Trophoblast cell (in vitro differentiated cells and primary cell): ENCODE results near the gene GRIN1.

Experiments
- DNase-seq, 2 donors: peaks; one replicate each; pipeline ENCODE4 v3.0.0-alpha.2; 2016
- H2AFZ ChIP-seq: 2 replicates; pipeline ENCODE4 v1.6.1; 2013; ENCODE audit warnings: low read length, moderate library complexity, mild to moderate bottlenecking; ENCODE audit not compliant: insufficient read depth, poor library complexity
- H2AK5ac ChIP-seq: 2 replicates; pipeline ENCODE4 v1.6.1; 2013; ENCODE audit warnings: mild to moderate bottlenecking, low read length
- H2BK120ac ChIP-seq: 2 replicates; pipeline ENCODE4 v1.6.1; 2013; ENCODE audit warnings: low read length, mild to moderate bottlenecking, moderate library complexity; ENCODE audit not compliant: insufficient read depth, poor library complexity
- H2BK12ac ChIP-seq: 2 replicates; pipeline ENCODE4 v1.6.1; 2013; ENCODE audit warnings: mild to moderate bottlenecking, low read length, moderate library complexity
- H2BK5ac ChIP-seq: 2 replicates; pipeline ENCODE4 v1.6.1; 2013; ENCODE audit warnings: low read length, low read depth, moderate library complexity, mild to moderate bottlenecking; ENCODE audit not compliant: poor library complexity
- H3K14ac ChIP-seq: 2 replicates; pipeline ENCODE4 v1.6.1; 2013; ENCODE audit warnings: mild to moderate bottlenecking, low read length
- H3K18ac ChIP-seq: 2 replicates; pipeline ENCODE4 v1.6.1; 2013; ENCODE audit warnings: mild to moderate bottlenecking, low read length
- H3K23ac ChIP-seq: 2 replicates; pipeline ENCODE4 v1.6.1; 2013; ENCODE audit warnings: low read length
- H3K27ac ChIP-seq: 2 replicates; pipeline ENCODE4 v1.5.1; 2013; ENCODE audit warnings: low read depth, mild to moderate bottlenecking, inconsistent platforms, low read length, moderate library complexity
- H3K27me3 ChIP-seq: 2 replicates; pipeline ENCODE4 v1.6.1; 2013; ENCODE audit warnings: inconsistent platforms, mild to moderate bottlenecking, low read length, moderate library complexity; ENCODE audit not compliant: insufficient read depth
- H3K36me3 ChIP-seq, 2 experiments: 1 replicate in 1 of 2; 2 replicates in 1 of 2; pipeline ENCODE4 v1.6.1; 2013; ENCODE audit warnings: low read length in 2 of 2, mild to moderate bottlenecking in 2 of 2, moderate library complexity in 1 of 2; ENCODE audit not compliant: insufficient read depth in 2 of 2, control insufficient read depth in 1 of 2
- H3K4ac ChIP-seq: 2 replicates; pipeline ENCODE4 v1.6.1; 2013; ENCODE audit warnings: low read depth, mild to moderate bottlenecking, low read length, moderate library complexity
- H3K4me1 ChIP-seq, 2 experiments: 1 replicate in 1 of 2; 2 replicates in 1 of 2; pipeline ENCODE4 v1.6.1; 2013; ENCODE audit warnings: low read length in 2 of 2, mild to moderate bottlenecking in 2 of 2, moderate library complexity in 1 of 2; ENCODE audit not compliant: insufficient read depth in 2 of 2, control insufficient read depth in 1 of 2
- H3K4me2 ChIP-seq: 2 replicates; pipeline ENCODE4 v1.6.1; 2013; ENCODE audit warnings: inconsistent platforms, mild to moderate bottlenecking, low read length, moderate library complexity
- H3K4me3 ChIP-seq: 2 replicates; pipeline ENCODE4 v1.5.1; 2013; ENCODE audit warnings: mild to moderate bottlenecking, low read depth, low read length, inconsistent platforms
- H3K79me1 ChIP-seq: one replicate; pipeline ENCODE4 v1.6.1; 2013; ENCODE audit warnings: low read length
- H3K79me2 ChIP-seq: 2 replicates; pipeline ENCODE4 v1.6.1; 2013; ENCODE audit warnings: low read length, mild to moderate bottlenecking; ENCODE audit not compliant: control insufficient read depth, insufficient read depth, poor library complexity
- H3K9ac ChIP-seq: 2 replicates; pipeline ENCODE4 v1.6.1; 2013; ENCODE audit warnings: mild to moderate bottlenecking, low read length
- H3K9me3 ChIP-seq: 2 replicates; pipeline ENCODE4 v1.6.1; 2013; ENCODE audit warnings: low read depth, mild to moderate bottlenecking, control low read depth, inconsistent platforms, low read length; ENCODE audit not compliant: insufficient read depth
- H4K12ac ChIP-seq: 2 replicates; pipeline ENCODE4 v1.6.1; 2013; ENCODE audit warnings: low read depth, mild to moderate bottlenecking, low read length, moderate library complexity
- H4K8ac ChIP-seq: 2 replicates; pipeline ENCODE4 v1.6.1; 2013; ENCODE audit warnings: low read depth, mild to moderate bottlenecking, low read length, moderate library complexity
- H4K91ac ChIP-seq: one replicate; pipeline ENCODE4 v1.6.1; 2013; ENCODE audit warnings: low read depth, mild to moderate bottlenecking, low read length, moderate library complexity
- whole genome bisulfite sequencing: extraction: QIAGEN DNeasy Blood & Tissue Kit; methylation state at CpG from one replicate; pipeline ENCODE4 v1.1.7; 2013; ENCODE audit warnings: missing lambda C conversion rate; ENCODE audit not compliant: insufficient read length, insufficient coverage; ENCODE audit errors: extremely low coverage; 5-methylcytosine and 5-hydroxymethylcytosine counted together

GRIN1 gene

DNA sequence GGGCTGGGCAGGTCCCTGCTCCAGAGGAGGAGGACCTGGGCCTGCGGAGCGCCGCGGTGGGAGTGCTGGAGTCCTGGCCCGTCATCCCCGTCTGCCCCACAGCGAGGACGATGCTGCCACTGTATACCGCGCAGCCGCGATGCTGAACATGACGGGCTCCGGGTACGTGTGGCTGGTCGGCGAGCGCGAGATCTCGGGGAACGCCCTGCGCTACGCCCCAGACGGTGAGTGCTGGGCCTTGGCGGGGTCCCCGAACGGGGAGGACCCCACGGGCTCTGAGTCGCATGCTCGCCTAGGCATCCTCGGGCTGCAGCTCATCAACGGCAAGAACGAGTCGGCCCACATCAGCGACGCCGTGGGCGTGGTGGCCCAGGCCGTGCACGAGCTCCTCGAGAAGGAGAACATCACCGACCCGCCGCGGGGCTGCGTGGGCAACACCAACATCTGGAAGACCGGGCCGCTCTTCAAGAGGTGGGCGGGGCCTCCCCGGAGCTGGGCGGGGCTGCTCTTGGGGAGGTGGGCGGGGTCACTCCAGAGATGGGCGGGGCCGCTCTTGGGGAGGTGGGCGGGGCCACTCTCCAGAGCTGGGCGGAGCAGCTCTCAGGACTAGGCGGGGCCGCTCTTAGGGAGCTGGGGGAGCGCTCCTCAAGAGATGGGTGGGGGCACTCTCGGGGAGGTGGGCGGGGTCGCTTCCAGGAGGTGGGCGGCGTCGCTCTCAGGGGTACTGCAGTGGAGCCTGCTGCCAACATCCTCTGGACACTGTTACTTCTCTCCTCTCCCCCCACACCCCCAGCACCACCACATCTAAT, 17.8 kb downstream of the GRIN1 start:
- no peak overlapping the region for H4K8ac ChIP-seq
- no peak overlapping the region for H3K4me3 ChIP-seq
- no peaks in the 10 kb centered on the region for H3K79me1 ChIP-seq
- H3K14ac ChIP-seq = no peak overlapping the region
- no peak overlapping the region for H3K27ac ChIP-seq
- H3K18ac ChIP-seq = no peak overlapping the region
- no peak overlapping the region for H2AFZ ChIP-seq
- no peak overlapping the region for H2AK5ac ChIP-seq
- no peak overlapping the region for H3K4ac ChIP-seq
- H2BK5ac ChIP-seq = no peak overlapping the region
- H3K36me3 ChIP-seq = no peaks in the 10 kb centered on the region
- H2BK12ac ChIP-seq = no peak overlapping the region
- no peaks in the 10 kb centered on the region for H3K79me2 ChIP-seq
- H4K91ac ChIP-seq = no peak overlapping the region
- peaks cover 34% of the 10 kb centered on the region for H3K9me3 ChIP-seq
- DNase-seq = peak in 1 of 2 donors; percentile 28
- no CpG with 5 or more reads among the region's 65 CpGs for WGBS
- no peak overlapping the region for H3K4me2 ChIP-seq
- H3K4me1 ChIP-seq = no peaks in the 10 kb centered on the region
- no peak overlapping the region for H2BK120ac ChIP-seq
- no peak overlapping the region for H3K23ac ChIP-seq
- peaks cover 33% of the 10 kb centered on the region for H3K27me3 ChIP-seq
- no peak overlapping the region for H4K12ac ChIP-seq
- no peak overlapping the region for H3K9ac ChIP-seq

GRCh38 chr9:137157618-137158415, 18.9 kb downstream of the GRIN1 start:
- no peak overlapping the region for H4K8ac ChIP-seq
- no peak overlapping the region for H2AFZ ChIP-seq
- no peak overlapping the region for H3K18ac ChIP-seq
- DNase-seq = no peak
- H3K27me3 ChIP-seq = peaks cover 43% of the 10 kb centered on the region
- H3K4me2 ChIP-seq = no peak overlapping the region
- H3K79me1 ChIP-seq = no peaks in the 10 kb centered on the region
- peaks cover 35% of the 10 kb centered on the region for H3K9me3 ChIP-seq
- H3K14ac ChIP-seq = no peak overlapping the region
- no peak overlapping the region for H4K12ac ChIP-seq
- H3K9ac ChIP-seq = no peak overlapping the region
- H2BK5ac ChIP-seq = no peak overlapping the region
- no peak overlapping the region for H2BK120ac ChIP-seq
- H3K27ac ChIP-seq = no peak overlapping the region
- H4K91ac ChIP-seq = no peak overlapping the region
- no peaks in the 10 kb centered on the region for H3K36me3 ChIP-seq
- H3K23ac ChIP-seq = no peak overlapping the region
- no peaks in the 10 kb centered on the region for H3K4me1 ChIP-seq
- no peak overlapping the region for H2AK5ac ChIP-seq
- peak overlapping the region; percentile 21 for H3K4me3 ChIP-seq
- H3K4ac ChIP-seq = no peak overlapping the region
- H2BK12ac ChIP-seq = no peak overlapping the region
- no CpG with 5 or more reads among the region's 19 CpGs for WGBS
- H3K79me2 ChIP-seq = no peaks in the 10 kb centered on the region

- H4K12ac ChIP-seq = no peak overlapping the region
- H3K23ac ChIP-seq = no peak overlapping the region
- no peaks in the 10 kb centered on the region for H3K36me3 ChIP-seq
- no peak overlapping the region for H3K14ac ChIP-seq
- no peak overlapping the region for H2BK120ac ChIP-seq
- no peak overlapping the region for H2AFZ ChIP-seq
- no peak overlapping the region for H4K91ac ChIP-seq
- H2BK5ac ChIP-seq = no peak overlapping the region
- H3K4me1 ChIP-seq = no peaks in the 10 kb centered on the region
- no peak overlapping the region for H2AK5ac ChIP-seq
- H3K4me3 ChIP-seq = no peak overlapping the region
- no peak overlapping the region for H3K27ac ChIP-seq
- H3K9ac ChIP-seq = no peak overlapping the region
- no peak overlapping the region for H2BK12ac ChIP-seq
- no peak overlapping the region for H3K18ac ChIP-seq
- peaks cover 50% of the 10 kb centered on the region for H3K27me3 ChIP-seq
- peaks cover 27% of the 10 kb centered on the region for H3K9me3 ChIP-seq
- H3K4ac ChIP-seq = no peak overlapping the region
- H3K79me1 ChIP-seq = no peaks in the 10 kb centered on the region
- no CpG with 5 or more reads among the region's 4 CpGs for WGBS
- H3K4me2 ChIP-seq = no peak overlapping the region
- no peak for DNase-seq
- no peak overlapping the region for H4K8ac ChIP-seq
- H3K79me2 ChIP-seq = no peaks in the 10 kb centered on the region
These were observed 19.7 kb downstream of the GRIN1 start for GRCh38 chr9:137158625-137159024.

- no peak overlapping the region for H3K4me2 ChIP-seq
- H3K23ac ChIP-seq = no peak overlapping the region
- peaks cover 56% of the 10 kb centered on the region for H3K27me3 ChIP-seq
- no peak overlapping the region for H2BK12ac ChIP-seq
- no peak overlapping the region for H3K14ac ChIP-seq
- H3K18ac ChIP-seq = no peak overlapping the region
- H2AK5ac ChIP-seq = no peak overlapping the region
- no peak overlapping the region for H2BK120ac ChIP-seq
- H3K36me3 ChIP-seq = no peaks in the 10 kb centered on the region
- no peak overlapping the region for H2BK5ac ChIP-seq
- no peak overlapping the region for H4K91ac ChIP-seq
- WGBS = no CpG with 5 or more reads among the region's 14 CpGs
- H3K4ac ChIP-seq = no peak overlapping the region
- H2AFZ ChIP-seq = no peak overlapping the region
- no peak overlapping the region for H4K12ac ChIP-seq
- H4K8ac ChIP-seq = no peak overlapping the region
- no peaks in the 10 kb centered on the region for H3K79me2 ChIP-seq
- no peaks in the 10 kb centered on the region for H3K79me1 ChIP-seq
- no peaks in the 10 kb centered on the region for H3K4me1 ChIP-seq
- H3K9ac ChIP-seq = no peak overlapping the region
- DNase-seq = no peak
- H3K4me3 ChIP-seq = no peak overlapping the region
- no peak overlapping the region for H3K27ac ChIP-seq
- peaks cover 26% of the 10 kb centered on the region for H3K9me3 ChIP-seq
These were observed 20.4 kb downstream of the GRIN1 start for GRCh38 chr9:137159105-137160053.
